ENCODE results near the gene CCDC7. TPM values are rescaled to one million over a fixed set of nuclear protein-coding genes. Genes with fewer than 3 reads are reported as not detected.

Gene CCDC7
- total RNA-seq, 4 donors from 2014 or later: 2.4 to 12.5 (median 10.5) TPM

DNA sequence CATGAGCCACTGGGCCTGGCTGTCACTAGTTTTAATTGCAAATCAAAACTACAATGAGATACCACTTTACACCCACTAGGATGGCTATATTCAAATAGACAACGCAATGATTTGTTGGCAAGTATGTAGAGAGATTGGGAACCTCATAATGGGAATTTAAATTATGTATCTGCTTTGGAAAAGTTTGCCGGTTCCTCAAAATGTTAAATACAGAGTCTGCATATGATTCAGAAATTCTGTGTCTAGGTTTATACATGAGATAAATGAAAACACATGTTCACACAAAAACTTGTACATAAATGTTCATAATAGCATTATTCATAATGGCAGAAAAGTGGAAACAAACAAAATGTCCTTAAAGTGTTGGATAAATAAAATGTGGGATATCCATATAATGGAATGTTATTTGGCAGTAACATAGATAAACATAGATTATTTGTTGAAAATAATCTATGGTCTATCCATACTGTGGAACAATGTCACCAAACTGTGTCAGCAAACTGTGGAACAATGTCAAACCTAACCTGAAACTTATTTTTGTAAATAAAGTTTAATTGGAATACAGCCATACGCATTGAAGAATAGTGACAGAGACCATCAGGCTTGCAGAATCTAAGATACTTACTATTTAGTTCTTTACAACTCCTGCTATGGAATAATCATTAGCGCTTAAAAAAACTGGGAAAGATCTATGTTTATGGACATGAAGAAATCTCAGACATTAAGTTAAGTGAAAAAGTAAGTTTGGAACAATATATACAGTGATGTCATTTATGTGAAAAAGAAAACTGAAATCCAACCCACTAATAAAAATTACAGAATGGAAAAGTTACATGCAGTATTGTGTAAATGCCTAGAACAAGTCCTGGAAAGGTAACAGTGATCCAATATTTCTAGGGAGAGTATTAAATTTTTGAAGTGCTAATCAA lies 70.9 kb downstream of the CCDC7 start:
- TF ChIP-seq, protein P1, sequence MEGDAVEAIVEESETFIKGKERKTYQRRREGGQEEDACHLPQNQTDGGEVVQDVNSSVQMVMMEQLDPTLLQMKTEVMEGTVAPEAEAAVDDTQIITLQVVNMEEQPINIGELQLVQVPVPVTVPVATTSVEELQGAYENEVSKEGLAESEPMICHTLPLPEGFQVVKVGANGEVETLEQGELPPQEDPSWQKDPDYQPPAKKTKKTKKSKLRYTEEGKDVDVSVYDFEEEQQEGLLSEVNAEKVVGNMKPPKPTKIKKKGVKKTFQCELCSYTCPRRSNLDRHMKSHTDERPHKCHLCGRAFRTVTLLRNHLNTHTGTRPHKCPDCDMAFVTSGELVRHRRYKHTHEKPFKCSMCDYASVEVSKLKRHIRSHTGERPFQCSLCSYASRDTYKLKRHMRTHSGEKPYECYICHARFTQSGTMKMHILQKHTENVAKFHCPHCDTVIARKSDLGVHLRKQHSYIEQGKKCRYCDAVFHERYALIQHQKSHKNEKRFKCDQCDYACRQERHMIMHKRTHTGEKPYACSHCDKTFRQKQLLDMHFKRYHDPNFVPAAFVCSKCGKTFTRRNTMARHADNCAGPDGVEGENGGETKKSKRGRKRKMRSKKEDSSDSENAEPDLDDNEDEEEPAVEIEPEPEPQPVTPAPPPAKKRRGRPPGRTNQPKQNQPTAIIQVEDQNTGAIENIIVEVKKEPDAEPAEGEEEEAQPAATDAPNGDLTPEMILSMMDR (IDR thresholded peaks at IDR 0.05): no peak
- no peak for TF ChIP-seq POLR2A (IDR thresholded peaks at IDR 0.05)
- H3K4me3 ChIP-seq (ENCODE audit: low read depth, poor library complexity, severe bottlenecking): no peak overlapping the region
- DNase-seq (ENCODE audit: low spot score in 2 of 2): no peak
- WGBS, 2 donors: 70 to 75% methylated on average over 4 of the region's 4 CpGs
- intact Hi-C loops (cut with DNase I; ENCODE audit: low total_unique reads): no loop called here

DNA sequence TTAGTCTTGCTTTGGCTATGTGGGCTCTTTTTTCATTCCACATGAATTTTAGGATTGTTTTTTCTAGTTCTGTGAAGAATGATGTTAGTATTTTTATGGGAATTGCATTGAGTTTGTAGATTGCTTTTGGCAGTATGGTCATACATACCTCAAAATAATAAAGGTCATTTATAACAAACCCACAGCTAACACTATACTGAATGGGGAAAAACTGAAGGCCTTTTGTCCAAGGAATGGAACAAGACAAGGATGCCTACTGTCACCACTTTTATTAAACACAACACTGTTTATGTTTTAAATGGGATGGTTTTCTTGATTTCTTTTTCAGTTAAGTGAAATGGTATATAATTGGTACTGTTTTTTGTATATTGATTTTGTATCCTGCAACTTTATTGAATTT lies 84.3 kb downstream of the CCDC7 start:
- DNase-seq (ENCODE audit: low spot score in 2 of 2): no peak
- intact Hi-C loops (cut with DNase I; ENCODE audit: low total_unique reads): no loop called here
- no peak overlapping the region for H3K4me3 ChIP-seq (ENCODE audit: low read depth, poor library complexity, severe bottlenecking)
- no peak for TF ChIP-seq POLR2A (IDR thresholded peaks at IDR 0.05)
- TF ChIP-seq, protein P1 (IDR thresholded peaks at IDR 0.05): no peak

DNA sequence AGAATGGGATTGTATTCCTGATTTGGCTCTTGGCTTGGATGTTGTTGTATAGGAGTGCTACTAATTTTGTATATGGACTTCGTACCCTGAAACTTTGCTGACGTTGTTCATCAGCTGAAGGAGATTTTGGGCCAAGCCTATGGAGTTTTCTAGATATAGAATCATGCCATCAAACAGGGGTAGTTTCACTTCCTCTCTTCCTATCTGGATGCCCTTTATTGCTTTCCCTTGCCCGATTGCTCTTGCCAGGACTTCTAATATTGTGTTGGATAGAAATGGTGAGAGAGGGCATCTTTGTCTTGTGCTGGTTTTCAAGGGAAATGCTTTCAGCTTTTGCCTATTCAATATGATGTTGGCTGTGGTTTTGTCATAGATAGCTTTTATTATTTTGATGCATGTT lies 92.3 kb downstream of the CCDC7 start:
- TF ChIP-seq POLR2A (IDR thresholded peaks at IDR 0.05): no peak
- TF ChIP-seq, protein P1 (IDR thresholded peaks at IDR 0.05): no peak
- 77 to 78% methylated on average over 3 of the region's 3 CpGs for WGBS, 2 donors

DNA sequence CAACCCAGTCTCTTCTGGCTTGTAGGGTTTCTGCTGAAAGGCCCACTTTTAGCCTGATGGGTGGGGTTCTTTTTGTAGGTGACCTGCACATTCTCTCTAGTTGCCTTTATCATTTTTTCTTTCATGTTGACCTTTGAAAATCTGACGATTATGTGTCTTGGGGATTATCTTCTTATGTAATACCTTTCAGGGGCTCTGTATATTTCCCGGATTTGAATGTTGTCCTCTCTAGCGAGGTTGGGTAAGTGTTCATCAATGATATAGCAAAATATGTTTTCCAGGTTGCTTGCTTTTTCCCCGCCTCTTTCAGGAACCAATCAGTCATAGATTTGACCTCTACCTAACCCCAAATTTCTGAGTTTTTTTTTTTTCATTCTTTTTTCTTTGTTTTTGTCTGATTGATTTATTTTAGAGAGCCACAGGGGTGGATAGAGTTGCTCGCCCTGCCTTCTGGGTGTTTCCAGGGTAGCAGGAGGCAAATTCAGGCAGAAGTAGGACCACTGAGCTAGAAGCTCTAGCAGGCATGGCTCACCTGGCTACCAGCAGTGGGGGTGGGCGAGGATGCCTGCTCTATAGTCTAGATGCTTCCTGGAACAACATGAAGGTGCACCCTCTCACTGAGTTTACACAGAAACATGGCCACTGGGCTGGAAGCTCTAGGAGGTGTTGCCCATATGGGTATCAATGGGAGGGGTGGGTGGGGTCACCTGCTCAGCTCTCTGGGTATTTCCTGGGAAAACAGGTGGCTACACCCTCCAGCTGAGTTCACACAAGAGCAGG lies 94.9 kb downstream of the CCDC7 start:
- intact Hi-C loops (cut with DNase I; ENCODE audit: low total_unique reads): no loop called here
- DNase-seq (ENCODE audit: low spot score in 2 of 2): no peak
- TF ChIP-seq, protein P1 (IDR thresholded peaks at IDR 0.05): no peak
- TF ChIP-seq POLR2A (IDR thresholded peaks at IDR 0.05): no peak
- no peak overlapping the region for H3K4me3 ChIP-seq (ENCODE audit: low read depth, poor library complexity, severe bottlenecking)
- 97 to 99% methylated on average over 6 of the region's 6 CpGs for WGBS, 2 donors

More for the DNA sequence above, 92.3 kb downstream of the CCDC7 start:
- no peak for DNase-seq (ENCODE audit: low spot score in 2 of 2)
- intact Hi-C loops (cut with DNase I; ENCODE audit: low total_unique reads): no loop called here
- no peak overlapping the region for H3K4me3 ChIP-seq (ENCODE audit: low read depth, poor library complexity, severe bottlenecking)

DNA sequence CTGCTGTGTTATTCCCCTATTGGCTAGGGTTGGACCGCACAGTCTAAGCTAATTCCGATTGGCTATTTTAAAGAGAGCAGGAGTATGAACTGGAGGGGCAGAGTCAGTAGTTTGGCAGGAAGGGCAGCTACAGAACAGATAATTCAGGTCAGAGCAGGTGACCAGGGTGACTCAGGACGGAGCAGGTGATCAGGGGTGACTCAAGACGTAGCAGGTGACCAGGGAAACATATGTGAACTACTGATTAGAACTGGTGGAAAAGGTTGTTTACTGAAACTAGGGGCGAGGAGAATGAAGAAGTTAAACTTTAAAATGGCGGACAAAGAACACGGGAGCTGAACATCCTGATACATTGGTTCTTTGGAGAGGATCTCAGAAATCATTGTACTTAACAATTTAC lies 102.3 kb downstream of the CCDC7 start:
- TF ChIP-seq POLR2A (IDR thresholded peaks at IDR 0.05): no peak
- TF ChIP-seq, protein P1 (IDR thresholded peaks at IDR 0.05): no peak
- H3K4me3 ChIP-seq (ENCODE audit: low read depth, poor library complexity, severe bottlenecking): no peak overlapping the region
- intact Hi-C loops (cut with DNase I; ENCODE audit: low total_unique reads): no loop called here
- no peak for DNase-seq (ENCODE audit: low spot score in 2 of 2)
- 94% methylated on average over 7 of the region's 7 CpGs for WGBS, 2 donors
